HG03439 (cell line): Measurements from ENCODE around the gene CCDC157.

Source experiments
- ATAC-seq: cut with Tn5 transposase; IDR thresholded peaks from one replicate; pipeline ENCODE4 v1.9.1; 2021; ENCODE audit warnings: mild to moderate bottlenecking, moderate library complexity; ENCODE audit not compliant: unreplicated experiment

Gene CCDC157

DNA sequence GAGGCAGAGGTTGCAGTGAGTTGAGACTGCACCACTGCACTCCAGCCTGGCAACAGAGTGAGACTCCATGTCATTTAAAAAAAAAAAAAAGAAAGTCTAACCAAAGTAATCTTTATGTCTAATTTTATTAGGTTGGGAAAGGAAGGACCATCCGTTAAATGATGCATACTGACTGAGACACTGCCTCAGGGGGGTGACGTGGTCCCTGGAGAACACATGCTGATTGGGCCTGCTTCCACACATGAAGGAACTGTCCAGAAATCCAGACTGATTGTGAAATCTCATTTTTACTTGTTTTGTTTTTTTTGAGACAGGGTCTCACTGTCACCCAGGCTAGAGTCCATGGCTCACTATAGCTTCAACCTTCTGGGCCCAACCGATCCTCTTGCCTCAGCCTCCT, 5.6 kb upstream of the CCDC157 start:
- ATAC-seq = no peak

- ATAC-seq = no peak
Measured at GRCh38 chr22:30354644-30355043, 2.2 kb upstream of the CCDC157 start.

- ATAC-seq = no peak
Measured at GRCh38 chr22:30357236-30357570, 396 bp downstream of the CCDC157 start.

DNA sequence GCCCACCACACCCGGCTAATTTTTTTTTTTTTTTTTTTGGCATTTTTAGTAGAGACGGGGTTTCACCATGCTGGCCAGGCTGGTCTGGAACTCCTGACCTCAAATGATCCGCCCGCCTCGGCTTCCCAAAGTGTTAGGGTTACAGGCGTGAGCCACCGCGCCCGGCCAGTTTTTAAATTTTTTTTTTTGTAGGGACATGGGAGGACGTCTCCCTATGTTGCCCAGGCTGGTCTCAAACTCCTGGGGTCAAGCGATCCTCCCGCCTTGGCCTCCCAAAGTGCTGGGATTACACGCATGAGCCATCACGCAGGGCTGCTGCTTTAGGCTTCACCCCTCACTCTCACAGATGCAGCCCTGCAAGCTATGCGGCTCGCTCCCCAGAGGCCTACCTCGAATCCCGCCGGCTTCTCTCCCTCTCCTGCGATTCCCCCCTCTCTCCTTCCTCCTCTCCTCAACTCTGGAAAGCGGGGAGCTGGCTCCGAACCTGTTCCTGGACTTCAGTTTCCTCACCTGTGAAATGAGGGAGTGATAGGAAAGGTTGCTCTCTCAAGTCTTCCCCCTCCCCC, 926 bp downstream of the CCDC157 start:
- ATAC-seq = no peak

- no peak for ATAC-seq
Measured at GRCh38 chr22:30358541-30358940, 1.7 kb downstream of the CCDC157 start.

DNA sequence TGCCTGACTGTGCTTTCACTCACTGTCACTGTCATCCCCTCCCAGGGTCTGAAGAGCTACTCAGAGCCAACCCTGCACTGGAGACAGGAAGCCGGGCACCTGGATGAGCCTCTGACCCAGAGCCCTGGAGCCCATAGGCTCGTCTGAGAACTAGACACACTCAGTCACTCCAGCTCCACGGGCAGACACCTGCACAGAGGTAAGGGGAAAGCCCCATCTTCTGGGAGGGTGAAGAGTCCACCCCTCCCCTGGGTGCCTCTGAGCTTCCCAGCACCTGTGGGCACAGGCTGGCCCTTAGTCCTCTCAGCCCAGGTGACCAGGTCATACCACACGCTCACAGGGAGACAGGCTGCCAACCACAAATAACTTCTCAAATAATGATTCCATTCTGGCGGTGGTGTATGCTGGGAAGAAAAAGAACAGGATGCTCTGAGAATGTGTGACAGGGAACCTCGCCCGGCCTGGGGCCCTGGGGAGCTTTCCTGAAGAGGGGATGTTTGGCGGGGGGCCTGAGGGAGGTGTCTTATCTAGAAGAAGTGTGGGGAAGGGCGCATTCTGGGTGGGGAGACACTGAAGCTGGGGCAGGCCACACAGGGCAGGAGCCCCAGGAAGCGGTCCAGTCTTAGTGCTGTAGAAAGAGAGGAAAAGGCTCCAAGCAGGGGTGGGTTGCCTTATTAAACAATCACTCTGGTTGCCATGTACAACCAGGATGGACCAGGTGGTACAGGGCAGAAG, 5.3 kb downstream of the CCDC157 start:
- no peak for ATAC-seq

DNA sequence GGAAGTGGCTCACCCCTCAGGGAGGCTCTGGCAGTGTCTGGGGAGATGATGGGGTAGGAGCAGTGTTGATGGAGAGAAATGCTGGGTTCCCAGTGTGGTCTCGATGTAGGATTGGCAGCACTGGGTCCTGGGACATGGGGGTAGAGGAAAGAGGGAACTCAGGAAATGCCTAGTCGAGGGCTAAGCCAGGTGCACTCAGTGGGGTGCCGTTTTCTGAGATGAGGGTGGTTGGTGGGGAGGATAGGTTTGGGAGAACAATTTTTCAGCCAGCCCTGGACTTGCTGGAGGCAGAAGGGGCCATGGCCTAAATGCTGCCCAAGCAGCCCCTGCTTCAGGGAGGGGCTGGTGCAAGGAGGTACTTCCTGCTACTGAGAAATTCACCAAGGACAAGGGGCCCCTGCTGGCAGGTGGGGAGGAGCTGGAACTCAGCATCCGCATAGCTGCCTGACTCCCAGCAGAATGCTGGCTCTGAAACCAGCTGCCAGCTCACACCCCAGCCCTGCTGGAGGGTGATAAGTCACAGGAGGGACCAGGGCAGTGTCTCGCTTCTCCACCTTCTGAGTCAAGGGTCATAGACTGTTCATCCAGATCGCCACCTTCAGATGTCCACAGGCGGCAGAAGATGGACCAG, 6.0 kb downstream of the CCDC157 start:
- no peak for ATAC-seq

DNA sequence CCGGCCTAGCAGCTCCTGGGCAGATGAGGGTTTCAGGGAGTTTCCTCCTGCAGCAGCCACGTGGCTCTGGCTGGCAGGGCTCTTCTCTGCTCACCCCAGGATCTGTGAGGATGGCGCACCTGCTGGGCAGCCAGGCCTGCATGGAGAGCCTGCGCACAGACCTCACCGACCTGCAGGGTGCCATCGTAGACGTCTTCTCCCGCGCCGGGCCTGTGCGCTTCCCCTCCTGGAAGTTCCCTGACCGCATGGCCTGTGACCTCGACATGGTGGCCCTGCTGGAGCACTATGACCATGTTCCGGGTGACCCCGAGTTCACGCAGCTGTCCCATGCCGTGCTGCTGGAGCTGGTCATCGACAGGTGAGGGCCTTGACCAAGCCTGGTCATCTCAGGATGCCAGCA, 9.1 kb downstream of the CCDC157 start:
- ATAC-seq = no peak

DNA sequence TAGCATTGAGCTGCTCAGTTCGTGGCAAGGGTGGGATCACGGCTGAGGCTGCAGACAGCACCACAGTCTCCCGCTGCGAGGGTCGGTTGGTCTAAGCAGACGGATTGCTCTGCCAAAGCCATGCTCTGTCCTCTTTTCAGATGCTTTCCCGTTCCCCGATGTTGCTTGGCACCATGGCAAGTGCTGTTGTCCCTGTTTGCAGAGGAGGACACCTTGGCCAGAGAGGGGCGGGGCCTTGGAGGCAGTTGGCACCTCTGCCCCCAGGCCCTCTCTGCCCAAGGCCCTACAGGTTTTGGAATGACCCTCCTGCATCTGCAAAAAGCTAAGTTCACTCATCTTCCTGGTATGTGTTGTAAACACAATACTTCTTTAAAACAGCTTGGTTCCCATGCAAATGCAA, 11.6 kb downstream of the CCDC157 start:
- ATAC-seq = no peak

- no peak for ATAC-seq
Measured at GRCh38 chr22:30370641-30371230, 13.9 kb downstream of the CCDC157 start.

DNA sequence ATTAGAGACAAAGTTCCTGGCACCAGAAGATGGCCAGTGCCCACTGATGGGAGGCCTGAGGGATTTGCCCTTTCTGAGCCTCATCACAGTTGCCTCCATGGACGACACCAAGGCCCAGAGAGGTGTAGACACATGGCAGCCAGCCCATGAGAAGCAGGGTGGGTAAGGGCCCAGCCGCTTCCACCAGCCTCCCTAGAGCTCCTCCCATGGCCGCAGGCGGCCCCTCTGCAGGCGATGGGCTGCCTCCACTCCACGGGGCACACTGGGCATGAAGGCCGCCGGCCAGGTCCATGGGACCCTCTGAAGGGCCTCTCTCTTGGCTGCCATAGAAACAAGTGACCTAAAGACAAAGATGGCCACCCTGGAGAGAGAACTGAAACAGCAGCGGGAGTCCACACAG, 14.5 kb downstream of the CCDC157 start:
- no peak for ATAC-seq

- no peak for ATAC-seq
Measured at GRCh38 chr22:30371981-30372380, 15.2 kb downstream of the CCDC157 start.

GRCh38 chr22:30372915-30373314, 16.1 kb downstream of the CCDC157 start:
- ATAC-seq = no peak

- ATAC-seq = no peak
Measured at GRCh38 chr22:30373331-30374325, 16.8 kb downstream of the CCDC157 start.

- no peak for ATAC-seq
Measured at GRCh38 chr22:30375312-30375849, 18.6 kb downstream of the CCDC157 start.

- ATAC-seq = no peak
Measured at GRCh38 chr22:30380011-30380410, 23.2 kb downstream of the CCDC157 start.

DNA sequence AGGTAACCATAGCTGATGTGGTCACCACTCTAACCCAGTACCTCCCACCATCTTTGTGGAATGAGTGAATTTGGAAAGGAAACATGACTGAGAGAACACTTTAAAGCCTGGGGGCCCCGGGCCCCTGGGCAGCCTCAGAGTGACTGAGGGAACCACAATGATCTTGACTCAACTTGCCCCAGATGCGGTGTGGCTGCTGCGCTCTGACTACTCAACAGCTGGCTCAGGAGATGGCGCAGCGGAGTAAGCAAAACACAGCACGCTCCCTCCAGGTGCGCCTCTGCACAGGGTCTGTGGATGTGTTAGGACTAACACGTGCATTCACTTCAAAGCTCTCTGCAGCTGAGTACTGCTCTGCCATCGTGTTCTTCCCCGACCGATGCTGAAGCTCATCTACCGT, 24.5 kb downstream of the CCDC157 start:
- no peak for ATAC-seq

- ATAC-seq = no peak
Measured at GRCh38 chr22:30382340-30382739, 25.5 kb downstream of the CCDC157 start.

DNA sequence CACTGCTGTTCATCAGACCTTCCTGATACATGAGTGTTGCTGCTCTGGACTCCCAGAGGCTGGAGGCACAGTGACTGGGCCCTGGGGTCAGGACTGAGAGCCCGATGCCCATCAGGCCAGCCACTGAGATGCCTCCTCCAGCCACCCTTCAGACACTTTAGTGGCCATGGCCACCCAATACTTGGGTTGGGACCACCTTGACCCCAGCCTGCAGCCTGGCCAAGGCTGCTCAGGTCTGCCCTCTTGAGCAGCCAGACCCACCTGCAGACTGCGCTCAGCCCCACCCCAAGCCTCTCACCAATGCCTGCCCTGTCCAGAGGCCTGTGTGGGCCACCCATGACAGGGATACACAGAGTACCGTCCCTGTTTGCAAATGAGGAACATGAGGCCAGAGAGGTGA, 26.3 kb downstream of the CCDC157 start:
- no peak for ATAC-seq

GRCh38 chr22:30385942-30386341, 29.1 kb downstream of the CCDC157 start:
- ATAC-seq = no peak

GRCh38 chr22:30386608-30386959, 29.8 kb downstream of the CCDC157 start:
- ATAC-seq = no peak
